Choroid plexus epithelial cell (primary cell): Measurements from ENCODE around the gene WNK2.

Experiments
- DNase-seq: peaks from one replicate; pipeline ENCODE4 v3.0.0-alpha.2; 2010; ENCODE audit warnings: low read depth
- H3K4me3 ChIP-seq: 2 replicates; pipeline ENCODE4 v1.5.1; 2011; ENCODE audit warnings: low read depth, mild to moderate bottlenecking, control low read depth, low read length, moderate library complexity
- CTCF ChIP-seq: conservative IDR thresholded peaks from 2 replicates; pipeline ENCODE4 v1.5.1; 2011; ENCODE audit warnings: low read depth, mild to moderate bottlenecking, control low read depth, inconsistent platforms, low read length, moderate library complexity

The WNK2 gene

GRCh38 chr9:93172666-93173364 lies 11.1 kb upstream of the WNK2 start:
- H3K4me3 ChIP-seq = no peak overlapping the region
- no peak for DNase-seq
- TF ChIP-seq CTCF = no peak

DNA sequence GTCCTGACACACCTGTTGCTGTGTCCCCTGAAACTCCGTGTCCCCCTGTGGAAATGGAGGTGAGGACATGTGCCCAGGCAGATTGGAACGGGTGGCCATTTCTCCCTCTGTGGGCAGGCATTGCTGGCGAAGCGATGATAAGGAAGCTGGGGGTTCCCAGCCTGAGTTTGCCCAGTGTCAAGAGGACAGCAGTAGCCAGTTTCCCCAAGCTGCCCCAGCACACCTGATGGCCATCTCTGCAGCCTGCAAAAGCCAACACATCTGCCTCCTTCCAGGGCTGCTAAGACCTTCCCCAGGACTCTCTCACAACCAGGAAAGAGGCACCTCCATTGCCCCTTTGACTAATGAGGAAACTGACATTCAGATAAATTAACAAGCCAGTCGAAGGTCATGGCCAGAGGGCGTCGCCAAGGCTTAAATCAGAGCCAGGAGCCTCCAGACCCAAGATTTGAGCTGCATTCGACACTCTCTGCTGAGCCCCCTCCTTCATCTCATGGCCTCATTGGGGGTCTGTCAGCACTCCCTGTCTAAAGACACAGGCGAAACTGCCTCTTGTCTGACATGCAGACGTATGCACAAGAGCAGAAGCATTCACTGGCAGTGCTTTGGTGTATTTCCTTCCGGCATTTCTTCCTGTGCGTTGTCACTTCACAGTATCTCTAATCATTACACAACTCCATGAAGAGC lies 10.4 kb upstream of the WNK2 start:
- H3K4me3 ChIP-seq = no peak overlapping the region
- TF ChIP-seq CTCF = no peak

GRCh38 chr9:93174976-93175375 lies 9.0 kb upstream of the WNK2 start:
- no peak for DNase-seq
- no peak overlapping the region for H3K4me3 ChIP-seq
- TF ChIP-seq CTCF = no peak

More for the DNA sequence above, 10.4 kb upstream of the WNK2 start:
- DNase-seq = no peak

- DNase-seq = no peak
- H3K4me3 ChIP-seq = no peak overlapping the region
- TF ChIP-seq CTCF = no peak
Observed at GRCh38 chr9:93177676-93178075, 6.3 kb upstream of the WNK2 start.

GRCh38 chr9:93178851-93179786 lies 4.8 kb upstream of the WNK2 start:
- no peak overlapping the region for H3K4me3 ChIP-seq
- no peak for TF ChIP-seq CTCF
- no peak for DNase-seq

DNA sequence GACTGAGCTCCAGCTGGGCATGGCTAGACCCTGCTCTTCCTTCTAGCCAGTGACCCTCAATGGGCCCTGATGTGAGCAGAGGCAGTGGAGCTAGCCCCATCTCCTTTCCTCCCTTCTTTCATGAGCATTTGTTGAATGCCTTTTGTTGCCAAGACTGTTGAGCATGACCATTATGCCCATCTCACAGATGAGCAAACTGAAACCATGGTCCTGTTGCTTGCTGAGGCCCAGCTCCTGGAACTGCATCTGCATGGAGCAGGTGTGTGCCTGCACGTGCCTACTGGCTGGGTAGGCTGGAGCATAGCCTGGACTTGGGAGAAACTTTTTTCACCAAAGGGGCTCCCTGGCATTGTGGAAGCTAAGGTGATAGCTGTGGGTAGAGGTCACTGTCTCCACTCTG lies 3.0 kb upstream of the WNK2 start:
- H3K4me3 ChIP-seq = no peak overlapping the region
- TF ChIP-seq CTCF = no peak
- no peak for DNase-seq
